Ishikawa (cell line): ENCODE measurements around the gene NOD2.

Experiments
- CEBPB ChIP-seq: IDR thresholded peaks from 2 replicates; pipeline ENCODE4 v1.6.1; 2012
- CREB1 ChIP-seq: IDR thresholded peaks from 2 replicates; pipeline ENCODE4 v1.6.1; 2012; ENCODE audit warnings: low read depth
- EGR1 ChIP-seq: IDR thresholded peaks from 2 replicates; pipeline ENCODE4 v1.6.1; 2012
- EP300 ChIP-seq: IDR thresholded peaks from 2 replicates; pipeline ENCODE4 v1.6.1; 2012; ENCODE audit warnings: borderline replicate concordance
- RAD21 ChIP-seq: IDR thresholded peaks from 2 replicates; pipeline ENCODE4 v1.6.1; 2012; ENCODE audit warnings: low read depth
- TCF12 ChIP-seq: IDR thresholded peaks from 2 replicates; pipeline ENCODE4 v1.6.1; 2012; ENCODE audit warnings: low read depth
- TEAD4 ChIP-seq: IDR thresholded peaks from 2 replicates; pipeline ENCODE4 v1.6.1; 2012
- YY1 ChIP-seq: IDR thresholded peaks from 2 replicates; pipeline ENCODE4 v1.6.1; 2012; ENCODE audit warnings: low read depth
- ZBTB7A ChIP-seq: IDR thresholded peaks from 2 replicates; pipeline ENCODE4 v1.6.1; 2012; ENCODE audit warnings: low read depth
- TF ChIP-seq, protein P1 (sequence below): IDR thresholded peaks from 2 replicates; pipeline ENCODE4 v1.6.1; 2012
- TF ChIP-seq, protein P2 (sequence below): IDR thresholded peaks from 2 replicates; pipeline ENCODE4 v1.6.1; 2012; ENCODE audit warnings: low read depth, mild to moderate bottlenecking
- TF ChIP-seq, protein P3 (sequence below): IDR thresholded peaks from 2 replicates; pipeline ENCODE4 v1.6.1; 2012

DNA sequence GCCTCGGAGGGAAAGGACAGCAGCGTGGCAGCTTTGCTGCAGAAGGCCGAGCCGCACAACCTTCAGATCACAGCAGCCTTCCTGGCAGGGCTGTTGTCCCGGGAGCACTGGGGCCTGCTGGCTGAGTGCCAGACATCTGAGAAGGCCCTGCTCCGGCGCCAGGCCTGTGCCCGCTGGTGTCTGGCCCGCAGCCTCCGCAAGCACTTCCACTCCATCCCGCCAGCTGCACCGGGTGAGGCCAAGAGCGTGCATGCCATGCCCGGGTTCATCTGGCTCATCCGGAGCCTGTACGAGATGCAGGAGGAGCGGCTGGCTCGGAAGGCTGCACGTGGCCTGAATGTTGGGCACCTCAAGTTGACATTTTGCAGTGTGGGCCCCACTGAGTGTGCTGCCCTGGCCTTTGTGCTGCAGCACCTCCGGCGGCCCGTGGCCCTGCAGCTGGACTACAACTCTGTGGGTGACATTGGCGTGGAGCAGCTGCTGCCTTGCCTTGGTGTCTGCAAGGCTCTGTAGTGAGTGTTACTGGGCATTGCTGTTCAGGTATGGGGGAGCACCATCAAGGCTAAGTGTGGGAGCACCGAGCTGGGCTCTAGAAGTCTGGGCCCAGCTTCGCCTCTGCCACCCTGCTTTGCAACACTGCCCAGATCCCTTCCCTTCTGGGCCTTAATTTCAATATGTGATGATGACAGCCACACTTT lies 18.6 kb downstream of the NOD2 start:
- TF ChIP-seq, protein P1, sequence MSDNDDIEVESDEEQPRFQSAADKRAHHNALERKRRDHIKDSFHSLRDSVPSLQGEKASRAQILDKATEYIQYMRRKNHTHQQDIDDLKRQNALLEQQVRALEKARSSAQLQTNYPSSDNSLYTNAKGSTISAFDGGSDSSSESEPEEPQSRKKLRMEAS = no peak
- TF ChIP-seq YY1 (no peak), CREB1 (no peak), EGR1 (no peak), EP300 (no peak), RAD21 (no peak), TCF12 (no peak), CEBPB (no peak), ZBTB7A (no peak), TEAD4 (no peak)
- TF ChIP-seq, protein P2, sequence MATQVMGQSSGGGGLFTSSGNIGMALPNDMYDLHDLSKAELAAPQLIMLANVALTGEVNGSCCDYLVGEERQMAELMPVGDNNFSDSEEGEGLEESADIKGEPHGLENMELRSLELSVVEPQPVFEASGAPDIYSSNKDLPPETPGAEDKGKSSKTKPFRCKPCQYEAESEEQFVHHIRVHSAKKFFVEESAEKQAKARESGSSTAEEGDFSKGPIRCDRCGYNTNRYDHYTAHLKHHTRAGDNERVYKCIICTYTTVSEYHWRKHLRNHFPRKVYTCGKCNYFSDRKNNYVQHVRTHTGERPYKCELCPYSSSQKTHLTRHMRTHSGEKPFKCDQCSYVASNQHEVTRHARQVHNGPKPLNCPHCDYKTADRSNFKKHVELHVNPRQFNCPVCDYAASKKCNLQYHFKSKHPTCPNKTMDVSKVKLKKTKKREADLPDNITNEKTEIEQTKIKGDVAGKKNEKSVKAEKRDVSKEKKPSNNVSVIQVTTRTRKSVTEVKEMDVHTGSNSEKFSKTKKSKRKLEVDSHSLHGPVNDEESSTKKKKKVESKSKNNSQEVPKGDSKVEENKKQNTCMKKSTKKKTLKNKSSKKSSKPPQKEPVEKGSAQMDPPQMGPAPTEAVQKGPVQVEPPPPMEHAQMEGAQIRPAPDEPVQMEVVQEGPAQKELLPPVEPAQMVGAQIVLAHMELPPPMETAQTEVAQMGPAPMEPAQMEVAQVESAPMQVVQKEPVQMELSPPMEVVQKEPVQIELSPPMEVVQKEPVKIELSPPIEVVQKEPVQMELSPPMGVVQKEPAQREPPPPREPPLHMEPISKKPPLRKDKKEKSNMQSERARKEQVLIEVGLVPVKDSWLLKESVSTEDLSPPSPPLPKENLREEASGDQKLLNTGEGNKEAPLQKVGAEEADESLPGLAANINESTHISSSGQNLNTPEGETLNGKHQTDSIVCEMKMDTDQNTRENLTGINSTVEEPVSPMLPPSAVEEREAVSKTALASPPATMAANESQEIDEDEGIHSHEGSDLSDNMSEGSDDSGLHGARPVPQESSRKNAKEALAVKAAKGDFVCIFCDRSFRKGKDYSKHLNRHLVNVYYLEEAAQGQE = no peak
- TF ChIP-seq, protein P3, sequence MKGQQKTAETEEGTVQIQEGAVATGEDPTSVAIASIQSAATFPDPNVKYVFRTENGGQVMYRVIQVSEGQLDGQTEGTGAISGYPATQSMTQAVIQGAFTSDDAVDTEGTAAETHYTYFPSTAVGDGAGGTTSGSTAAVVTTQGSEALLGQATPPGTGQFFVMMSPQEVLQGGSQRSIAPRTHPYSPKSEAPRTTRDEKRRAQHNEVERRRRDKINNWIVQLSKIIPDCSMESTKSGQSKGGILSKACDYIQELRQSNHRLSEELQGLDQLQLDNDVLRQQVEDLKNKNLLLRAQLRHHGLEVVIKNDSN = no peak
